GM23338 (cell line): Measurements from ENCODE around the gene MTA3. TPM values are rescaled to one million over a fixed set of nuclear protein-coding genes. Genes with fewer than 3 reads are reported as not detected.

Experiments
- ATAC-seq: fragments of 200-7000 bp; cut with Tn5 transposase; 3 replicates; pipeline ENCODE4 v1.9.1; 2020
- DNase-seq: peaks from one replicate; pipeline ENCODE4 v3.0.0-alpha.2; 2015; ENCODE audit warnings: low spot score
- H2AFZ ChIP-seq: fragments of 200-600 bp; sonication (generic); 2 replicates; pipeline ENCODE4 v1.8.0; 2016; ENCODE audit warnings: antibody characterized with exemption, mild to moderate bottlenecking, moderate library complexity
- H3F3A ChIP-seq: fragments of 200-600 bp; sonication (generic); replicated peaks from 2 replicates; pipeline ENCODE4 v1.8.0; 2017; ENCODE audit warnings: antibody characterized with exemption, mixed run types, low read depth
- H3K27ac ChIP-seq: fragments of 200-600 bp; sonication (generic); 2 replicates; pipeline ENCODE4 v1.6.1; 2016; ENCODE audit warnings: low read depth
- H3K27me3 ChIP-seq: fragments of 200-600 bp; sonication (generic); 2 replicates; pipeline ENCODE4 v1.8.0; 2016; ENCODE audit warnings: mild to moderate bottlenecking, mixed run types, moderate library complexity; ENCODE audit not compliant: insufficient read depth
- H3K36me3 ChIP-seq: fragments of 200-600 bp; sonication (generic); 2 replicates; pipeline ENCODE4 v1.8.0; 2016; ENCODE audit warnings: mild to moderate bottlenecking; ENCODE audit not compliant: insufficient read depth
- H3K4me1 ChIP-seq: fragments of 200-600 bp; sonication (generic); 2 replicates; pipeline ENCODE4 v1.8.0; 2016; ENCODE audit warnings: mild to moderate bottlenecking, moderate library complexity; ENCODE audit not compliant: insufficient read depth
- H3K4me2 ChIP-seq: fragments of 200-600 bp; sonication (generic); 2 replicates; pipeline ENCODE4 v1.7.1; 2017; ENCODE audit warnings: mixed run types
- H3K4me3 ChIP-seq: fragments of 200-600 bp; sonication (generic); 2 replicates; pipeline ENCODE4 v1.6.1; 2016; ENCODE audit warnings: mixed run types
- H3K79me2 ChIP-seq: fragments of 200-600 bp; sonication (generic); replicated peaks from 2 replicates; pipeline ENCODE4 v1.8.0; 2017; ENCODE audit warnings: mild to moderate bottlenecking; ENCODE audit not compliant: insufficient read depth
- H3K9me2 ChIP-seq: fragments of 200-600 bp; sonication (generic); 2 replicates; pipeline ENCODE4 v1.8.0; 2017; ENCODE audit not compliant: insufficient read depth
- H4K20me1 ChIP-seq: fragments of 200-600 bp; sonication (generic); replicated peaks from 2 replicates; pipeline ENCODE4 v1.8.0; 2017; ENCODE audit warnings: mild to moderate bottlenecking; ENCODE audit not compliant: insufficient read depth
- H3K27ac Mint-ChIP-seq: 2 replicates; pipeline ENCODE4 v1.8.0; 2020; ENCODE audit warnings: inconsistent platforms, mild to moderate bottlenecking, moderate library complexity, mixed read lengths
- H3K27me3 Mint-ChIP-seq: 3 replicates; pipeline ENCODE4 v1.8.0; 2022; ENCODE audit warnings: low read depth, mild to moderate bottlenecking, moderate library complexity, mixed read lengths, inconsistent platforms; ENCODE audit not compliant: insufficient read depth, poor library complexity
- H3K36me3 Mint-ChIP-seq: 3 replicates; pipeline ENCODE4 v1.8.0; 2021; ENCODE audit warnings: low read depth, mild to moderate bottlenecking, inconsistent platforms, moderate library complexity, mixed read lengths
- H3K4me1 Mint-ChIP-seq: 3 replicates; pipeline ENCODE4 v1.8.0; 2020; ENCODE audit warnings: mild to moderate bottlenecking, inconsistent platforms, mixed read lengths
- H3K4me3 Mint-ChIP-seq: 3 replicates; pipeline ENCODE4 v1.8.0; 2021; ENCODE audit warnings: moderate library complexity, mild to moderate bottlenecking, inconsistent platforms, mixed read lengths
- H3K9me3 Mint-ChIP-seq: 3 replicates; pipeline ENCODE4 v1.8.0; 2020; ENCODE audit warnings: moderate library complexity, mild to moderate bottlenecking, inconsistent platforms, mixed read lengths
- CREB1 ChIP-seq: fragments of 250-450 bp; sonication (Bioruptor Pico); IDR thresholded peaks from 2 replicates; pipeline ENCODE4 v1.5.0; 2020; ENCODE audit warnings: low read depth, mild to moderate bottlenecking, moderate library complexity
- CTCF ChIP-seq, 2 experiments: fragments of 200-600 bp in 1 of 2; sonication (generic) in 1 of 2; conservative IDR thresholded peaks; 2 replicates each; pipeline versions ENCODE4 v1.5.1 to v1.6.1; 2016 to 2017; ENCODE audit warnings: antibody characterized with exemption in 2 of 2, low read depth in 2 of 2, mild to moderate bottlenecking in 2 of 2, moderate library complexity in 1 of 2
- ETS1 ChIP-seq: IDR thresholded peaks from 2 replicates; pipeline ENCODE4 v1.6.1; 2016; ENCODE audit warnings: antibody characterized with exemption
- EZH2 ChIP-seq: fragments of 200-600 bp; sonication (generic); IDR thresholded peaks from one replicate; pipeline ENCODE4 v1.8.0; 2017; ENCODE audit warnings: antibody characterized with exemption, mild to moderate bottlenecking, low read depth; ENCODE audit not compliant: unreplicated experiment
- EZH2phosphoT487 ChIP-seq: fragments of 200-600 bp; sonication (generic); IDR thresholded peaks from one replicate; pipeline ENCODE4 v1.8.1; 2018; ENCODE audit warnings: antibody characterized with exemption; ENCODE audit not compliant: unreplicated experiment
- JUNB ChIP-seq: IDR thresholded peaks from one replicate; pipeline ENCODE4 v1.6.1; 2016; ENCODE audit warnings: antibody characterized with exemption; ENCODE audit not compliant: unreplicated experiment
- NANOG ChIP-seq: IDR thresholded peaks from 2 replicates; pipeline ENCODE4 v1.6.1; 2016; ENCODE audit warnings: antibody characterized with exemption, borderline replicate concordance
- POLR2AphosphoS5 ChIP-seq: IDR thresholded peaks from 2 replicates; pipeline ENCODE4 v1.6.1; 2016; ENCODE audit warnings: antibody characterized with exemption, low read depth
- REST ChIP-seq: IDR thresholded peaks from one replicate; pipeline ENCODE4 v1.6.1; 2018; ENCODE audit warnings: antibody characterized with exemption; ENCODE audit not compliant: unreplicated experiment
- STAT1 ChIP-seq: IDR thresholded peaks from one replicate; pipeline ENCODE4 v1.6.1; 2016; ENCODE audit warnings: antibody characterized with exemption; ENCODE audit not compliant: unreplicated experiment
- ZNF114 ChIP-seq: fragments of 250-450 bp; sonication (Bioruptor Pico); IDR thresholded peaks from 2 replicates; pipeline ENCODE4 v1.5.0; 2020; ENCODE audit warnings: mild to moderate bottlenecking, moderate library complexity
- ZNF331 ChIP-seq: fragments of 250-450 bp; sonication (Bioruptor Pico); IDR thresholded peaks from 2 replicates; pipeline ENCODE4 v1.5.0; 2020; ENCODE audit warnings: low read depth, mild to moderate bottlenecking, moderate library complexity
- ZNF462 ChIP-seq: fragments of 250-450 bp; sonication (Bioruptor Pico); IDR thresholded peaks from 2 replicates; pipeline ENCODE4 v1.5.0; 2020; ENCODE audit warnings: mild to moderate bottlenecking, moderate library complexity
- polyA plus RNA-seq: library from polyadenylated mRNA; unstranded; fragments of >200 nt; fragmentation: Nextera tagmentation; extraction: Ambion mirVana; gene quantifications from 2 replicates; pipeline ENCODE4 v1.2.1, GENCODE V29; 2016
- total RNA-seq: library from RNA; depleted of rRNA; stranded (reverse); fragments of >200 nt; shearing (Covaris generic); gene quantifications from 2 replicates; pipeline ENCODE4 v1.2.3, GENCODE V29; 2014

The MTA3 gene
- total and polyA plus RNA-seq, 2 experiments from 2014 or later = 162 to 208 TPM

GRCh38 chr2:42566025-42566424 is 2.4 kb upstream of the MTA3 start:
- H3K4me1 ChIP-seq = peaks cover 27% of the 10 kb centered on the region
- Mint-ChIP-seq H3K36me3 (peaks cover 16% of the 10 kb centered on the region), H3K4me1 (peaks cover 28% of the 10 kb centered on the region), H3K27me3 (peaks cover 10% of the 10 kb centered on the region), H3K27ac (no peak overlapping the region), H3K4me3 (no peak overlapping the region), H3K9me3 (no peaks in the 10 kb centered on the region)
- H3K79me2 ChIP-seq = peaks cover 19% of the 10 kb centered on the region
- H3F3A ChIP-seq = no peaks in the 10 kb centered on the region
- H4K20me1 ChIP-seq = no peaks in the 10 kb centered on the region
- no peak for DNase-seq
- TF ChIP-seq POLR2AphosphoS5 = no peak
- no peak for TF ChIP-seq CREB1
- TF ChIP-seq CTCF (conservative IDR thresholded peaks at IDR 0.05; ENCODE audit: low read depth in 2 of 2) = no peak
- no peak for TF ChIP-seq STAT1
- no peak for TF ChIP-seq REST
- no peak for TF ChIP-seq EZH2
- TF ChIP-seq JUNB = no peak
- no peak for TF ChIP-seq ETS1
- no peak for TF ChIP-seq NANOG
- TF ChIP-seq ZNF462 = no peak
- TF ChIP-seq EZH2phosphoT487 = no peak
- TF ChIP-seq ZNF331 (CRISPR knock-in tag) = no peak
- no peak for TF ChIP-seq ZNF114 (CRISPR knock-in tag)
- peaks cover 9% of the 10 kb centered on the region for H3K36me3 ChIP-seq
- H3K4me3 ChIP-seq = no peak overlapping the region
- no peaks in the 10 kb centered on the region for H3K27me3 ChIP-seq
- 0 out of 2 replicates have a peak overlapping the region, but pooled peaks have one; percentile 28 for H3K27ac ChIP-seq
- no peaks in the 10 kb centered on the region for H3K9me2 ChIP-seq
- no peak for ATAC-seq
- no peak overlapping the region for H2AFZ ChIP-seq
- H3K4me2 ChIP-seq = no peak overlapping the region
